Myocyte (in vitro differentiated cells): ENCODE data around the gene SDCBP2. TPM values are rescaled to one million over a fixed set of nuclear protein-coding genes. Genes with fewer than 3 reads are reported as not detected.

ENCODE experiments used
- DNase-seq: peaks from one replicate; pipeline ENCODE4 v3.0.0-alpha.2; 2012; ENCODE audit warnings: low read depth
- total RNA-seq: library from RNA; depleted of rRNA; stranded (reverse); fragments of >200 nt; gene quantifications from 2 replicates; pipeline ENCODE4 v1.2.3, GENCODE V29; 2014

SDCBP2 gene
- total RNA-seq, 1 donor from 2014 or later: 1.8 TPM

DNA sequence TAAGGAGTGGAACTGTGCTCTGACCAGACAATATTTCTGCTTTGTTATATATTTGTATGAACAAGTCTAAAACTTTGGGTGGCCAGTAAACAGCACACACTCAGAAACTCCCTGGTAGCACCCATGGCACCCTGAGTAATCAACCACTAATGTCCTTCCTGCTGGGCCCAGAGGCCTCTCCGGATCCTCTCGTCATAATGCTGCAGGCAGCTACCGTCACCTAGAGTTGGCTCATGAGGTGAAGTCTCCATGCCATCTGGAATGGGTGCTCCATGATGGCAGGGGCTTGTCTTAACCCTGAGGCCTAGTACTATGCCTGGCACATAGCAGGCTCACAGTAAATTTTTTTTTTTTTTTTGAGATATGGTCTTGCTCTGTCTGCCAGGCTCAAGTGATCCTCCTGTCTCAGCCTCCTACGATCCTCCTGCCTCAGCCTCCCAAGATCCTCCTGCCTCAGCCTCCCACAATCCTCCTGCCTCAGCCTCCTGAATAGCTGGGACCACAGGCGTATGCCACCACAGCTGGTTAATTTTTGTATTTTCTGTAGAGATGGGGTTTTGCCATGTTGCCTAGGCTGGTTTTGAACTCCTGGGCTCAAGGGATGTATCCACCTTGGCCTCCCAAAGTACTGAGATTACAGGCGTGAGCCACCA lies 3.0 kb upstream of the SDCBP2 start:
- DNase-seq: no peak

DNA sequence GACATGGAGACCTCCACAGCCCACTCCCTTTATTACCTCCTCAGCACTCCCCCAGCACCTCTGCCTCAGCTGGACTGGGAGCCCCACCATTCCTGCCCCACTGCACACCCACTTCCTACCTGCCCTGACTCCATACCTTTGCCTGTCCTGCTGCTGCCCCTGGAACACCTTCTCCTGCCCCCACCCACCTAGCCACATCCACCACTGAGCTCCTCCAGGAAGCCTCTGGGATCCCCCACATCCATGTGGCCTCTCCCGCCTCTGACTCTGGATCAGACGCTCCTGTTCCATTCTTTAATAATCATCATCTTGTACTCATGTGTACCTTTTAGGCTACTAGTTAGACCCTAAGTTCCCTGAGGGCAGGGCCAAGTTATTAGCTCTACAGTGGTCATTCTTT lies 2.2 kb upstream of the SDCBP2 start:
- no peak for DNase-seq

DNA sequence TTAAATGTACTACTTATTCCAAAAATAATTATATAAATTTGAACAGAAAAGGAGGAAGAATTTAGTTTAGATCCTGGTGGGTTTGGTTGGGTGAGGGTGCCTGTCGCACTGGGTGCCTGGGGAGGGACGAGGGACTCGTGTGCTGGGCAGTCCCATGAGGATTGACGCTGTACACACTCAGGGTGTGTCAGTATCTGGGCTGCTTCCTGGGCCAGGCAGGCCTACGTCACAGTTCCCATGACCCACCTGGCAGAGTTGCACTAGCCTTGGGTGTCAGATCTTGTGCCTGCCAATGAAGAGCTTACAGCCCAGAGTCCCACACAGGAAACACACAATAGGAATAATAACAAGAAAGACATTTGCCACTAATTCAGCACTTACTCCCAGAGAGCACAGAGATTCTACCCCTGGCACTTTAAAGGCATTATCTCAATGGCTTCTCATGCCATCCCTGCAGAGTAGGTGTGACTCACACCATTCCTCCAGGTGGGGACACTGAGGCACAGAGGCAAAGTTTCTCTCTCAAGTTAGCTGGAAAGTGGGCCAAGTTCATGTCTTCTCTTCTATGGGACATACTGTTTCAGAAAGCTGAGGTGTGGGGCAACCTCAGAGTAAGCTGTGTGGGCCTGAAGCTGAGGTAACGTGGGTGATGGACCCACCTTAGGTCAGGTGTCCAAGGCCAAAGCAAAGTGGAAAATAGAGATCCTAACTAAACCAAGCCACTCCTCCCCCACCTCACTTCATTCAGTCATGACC lies 1.3 kb upstream of the SDCBP2 start:
- no peak for DNase-seq

DNA sequence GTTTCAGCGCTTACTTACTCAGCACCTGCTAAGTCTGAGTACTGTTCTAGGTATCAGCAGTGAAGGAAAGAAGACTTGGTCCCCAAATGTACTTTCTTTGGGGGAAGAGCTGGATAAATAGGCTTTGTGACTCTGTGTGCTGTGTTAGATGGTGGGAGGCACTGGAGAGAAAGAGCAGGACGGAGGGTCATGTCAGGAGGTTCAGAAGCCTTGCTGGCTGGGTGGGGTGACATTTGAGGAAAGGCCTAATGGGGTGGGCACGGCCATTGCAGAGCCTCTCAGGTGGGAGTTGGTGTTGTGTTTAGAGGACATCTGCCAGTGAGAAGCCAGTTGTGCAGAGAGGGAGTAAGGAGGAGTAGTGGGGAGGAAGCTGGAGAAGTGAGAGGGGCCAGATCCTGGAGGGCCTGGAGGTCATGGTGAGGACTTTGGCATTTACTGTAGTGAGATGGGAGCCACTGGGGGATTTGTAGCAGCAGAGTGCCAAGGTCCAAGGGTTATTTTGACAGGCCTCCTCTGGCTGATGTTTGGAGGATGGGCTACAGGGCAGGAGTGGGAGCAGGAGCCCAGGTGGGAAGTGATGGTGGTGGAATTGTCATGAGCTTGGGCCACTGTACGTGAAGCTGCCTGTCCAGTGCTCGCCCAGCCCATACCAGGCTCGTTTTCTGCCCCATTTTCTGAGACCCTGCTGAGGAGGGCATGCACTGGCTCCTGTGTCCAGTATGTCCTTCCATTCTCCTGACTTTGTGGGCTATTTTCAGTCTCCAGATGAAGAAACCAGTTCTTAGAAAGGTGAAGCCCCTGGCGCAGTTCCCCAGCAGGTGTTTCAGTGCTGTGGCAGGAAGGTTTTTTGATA lies 886 bp downstream of the SDCBP2 start:
- DNase-seq: no peak

DNA sequence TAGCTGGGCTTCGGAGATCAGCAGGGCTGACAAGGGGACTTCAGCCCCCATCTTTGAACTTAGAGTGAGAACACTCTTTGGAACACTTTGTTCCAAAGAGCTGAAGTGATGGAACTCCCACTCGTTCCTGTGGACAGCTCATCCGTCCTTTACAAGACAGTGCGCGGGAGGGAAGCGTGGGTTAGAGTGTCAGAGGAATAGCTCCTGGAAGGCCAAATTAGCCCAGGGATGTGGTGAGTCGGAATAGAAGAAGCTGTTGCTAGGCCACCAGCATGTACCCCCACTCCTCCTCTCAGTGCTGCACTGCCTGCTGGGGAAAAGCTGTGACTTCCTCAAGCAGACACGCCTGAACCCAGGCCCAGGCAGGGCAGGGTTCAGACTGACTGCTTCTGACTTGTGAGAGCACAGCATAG lies 1.7 kb downstream of the SDCBP2 start:
- peak; percentile 28 for DNase-seq

DNA sequence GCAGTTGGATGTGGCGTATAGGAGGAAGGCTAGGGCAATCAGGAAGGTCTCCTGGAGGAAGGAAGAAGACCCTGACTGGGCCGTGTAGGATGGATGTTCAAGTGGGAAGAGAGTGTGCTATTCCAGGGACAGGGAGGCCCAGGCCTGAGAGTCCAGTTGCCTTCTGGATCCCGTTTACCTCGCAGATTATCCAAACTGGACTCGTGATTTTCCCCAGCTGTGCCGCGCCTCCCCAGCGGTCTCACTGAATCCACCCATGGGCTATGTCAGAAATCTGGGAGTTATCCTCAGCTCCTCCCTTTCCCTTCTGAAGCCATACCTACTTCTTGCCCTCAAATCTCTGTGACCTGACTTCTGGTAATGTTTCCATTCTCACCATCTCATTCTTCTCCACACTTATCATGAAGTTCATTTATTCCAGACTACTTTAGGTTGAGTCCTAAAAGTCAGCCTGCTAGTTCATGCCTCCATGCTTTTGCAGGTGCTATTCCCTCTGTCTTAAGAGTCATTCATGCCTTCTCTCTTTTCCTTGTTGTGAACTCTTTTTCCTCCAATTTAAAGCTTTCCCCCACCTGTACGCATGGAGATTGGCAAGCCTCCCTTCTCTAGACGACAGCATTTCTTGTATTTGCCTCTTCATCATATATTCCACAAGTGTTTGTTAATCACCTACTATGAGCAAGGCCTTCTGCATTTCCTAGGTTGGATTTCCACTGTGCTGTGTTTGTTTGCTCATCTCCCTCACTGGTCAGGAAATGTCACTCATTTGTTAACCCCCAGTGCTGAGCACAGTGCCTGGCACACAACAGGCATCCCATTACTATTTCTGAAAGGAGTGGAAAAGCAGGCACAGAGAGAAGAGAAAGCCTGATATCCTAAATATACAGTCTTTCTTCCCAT lies 2.7 kb downstream of the SDCBP2 start:
- DNase-seq: peak; percentile 64

DNA sequence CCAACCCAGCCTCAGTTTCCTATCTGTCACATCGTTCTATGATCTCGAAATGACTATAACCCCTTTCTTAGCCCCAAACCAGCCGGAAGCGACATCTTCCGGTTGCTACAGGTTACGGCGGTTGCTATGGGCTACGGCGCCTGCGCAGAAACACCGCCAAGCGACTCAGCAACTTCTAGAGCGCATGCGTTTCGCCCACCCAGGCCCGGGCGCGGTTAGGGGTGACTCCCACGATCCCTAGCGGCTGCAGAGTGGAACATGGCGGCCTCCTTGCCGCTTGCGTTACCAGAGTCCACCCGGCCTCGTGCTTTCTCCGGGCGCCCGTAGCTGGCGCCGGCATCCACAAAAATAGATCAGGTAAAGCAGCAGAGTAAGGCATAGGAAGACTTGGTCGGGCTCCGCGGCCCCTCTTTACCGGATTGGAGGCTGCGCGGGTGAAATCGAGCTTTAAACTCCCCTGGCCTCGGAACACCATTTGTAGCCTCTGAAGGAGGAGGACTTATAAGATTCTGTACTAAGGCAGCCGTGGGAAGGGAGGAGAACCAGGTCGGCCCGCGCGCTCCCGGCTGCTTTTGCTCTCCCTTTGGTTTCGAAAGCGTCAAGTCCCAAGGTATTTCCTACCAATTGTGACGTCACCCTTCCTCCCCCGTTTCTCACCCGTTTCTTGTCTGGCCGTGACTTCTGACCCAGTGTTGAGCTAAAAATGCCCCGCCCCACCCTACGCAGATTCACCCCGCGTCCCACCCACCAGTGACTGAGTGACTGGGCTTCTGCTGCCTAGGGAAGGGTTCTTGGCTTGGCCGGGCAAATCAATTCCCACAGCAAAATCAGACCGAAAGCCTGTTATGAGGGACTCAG lies 3.5 kb downstream of the SDCBP2 start:
- peak; percentile 98 for DNase-seq

DNA sequence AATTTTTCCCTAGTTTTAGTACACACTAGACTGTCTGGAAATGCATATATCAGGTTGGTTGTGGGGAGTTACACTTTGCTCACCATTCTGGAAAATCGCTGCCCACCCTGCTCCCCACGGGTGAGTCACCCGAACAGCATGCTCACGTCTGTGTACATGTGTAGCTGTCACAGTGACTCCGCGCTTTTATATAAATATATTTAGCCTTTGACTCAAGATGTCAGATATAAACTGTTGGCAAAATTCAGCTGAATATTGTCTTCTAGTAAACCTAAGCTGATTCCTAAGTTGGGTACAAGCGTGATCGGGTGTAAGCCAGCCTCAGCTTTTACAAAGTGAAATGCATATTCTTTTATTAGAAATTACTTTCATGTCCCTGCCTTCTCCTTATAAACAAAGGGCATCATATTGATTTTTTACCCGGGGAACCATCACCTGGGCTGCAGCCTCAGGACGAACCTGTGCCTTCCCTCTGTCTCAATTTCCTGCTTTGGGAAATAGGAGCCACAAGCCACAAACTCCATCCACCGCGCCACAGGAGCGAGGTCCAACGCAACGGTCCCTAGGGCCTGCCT lies 4.3 kb downstream of the SDCBP2 start:
- peak; percentile 64 for DNase-seq

DNA sequence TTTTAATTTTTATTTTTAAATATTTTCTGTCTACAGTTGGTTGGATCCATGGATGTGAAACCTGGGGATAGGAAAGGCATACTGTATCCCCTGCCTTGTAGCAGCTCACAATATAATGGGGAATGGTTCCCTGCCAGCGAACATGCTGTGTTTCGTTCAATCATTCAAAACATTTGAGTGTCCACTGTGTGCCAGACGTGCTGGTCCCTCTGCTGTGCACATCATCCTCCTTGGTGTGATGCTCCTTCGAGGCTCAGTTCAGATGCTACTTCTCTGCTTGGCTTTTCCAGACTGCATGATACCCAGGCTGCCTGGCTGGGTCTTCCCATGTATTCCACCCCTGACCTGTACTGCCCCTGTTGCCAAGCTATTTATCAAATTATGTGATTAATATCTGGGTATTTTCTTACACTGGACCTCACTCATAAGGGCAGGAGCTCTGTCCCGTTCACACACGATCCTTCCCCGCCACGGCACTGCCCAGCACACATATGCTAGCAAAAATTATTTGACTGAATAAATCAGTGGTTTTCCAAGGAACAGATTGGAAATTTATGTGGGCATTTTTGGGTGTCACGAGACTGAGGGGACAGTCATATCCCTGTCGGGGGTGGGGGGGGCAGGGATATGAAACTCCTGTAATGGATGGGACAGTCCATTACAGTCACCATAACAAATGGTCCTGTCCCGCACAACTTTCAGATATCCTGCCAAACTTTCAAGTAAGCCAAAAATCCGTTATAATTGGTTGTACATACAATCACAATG lies 4.9 kb downstream of the SDCBP2 start:
- no peak for DNase-seq

DNA sequence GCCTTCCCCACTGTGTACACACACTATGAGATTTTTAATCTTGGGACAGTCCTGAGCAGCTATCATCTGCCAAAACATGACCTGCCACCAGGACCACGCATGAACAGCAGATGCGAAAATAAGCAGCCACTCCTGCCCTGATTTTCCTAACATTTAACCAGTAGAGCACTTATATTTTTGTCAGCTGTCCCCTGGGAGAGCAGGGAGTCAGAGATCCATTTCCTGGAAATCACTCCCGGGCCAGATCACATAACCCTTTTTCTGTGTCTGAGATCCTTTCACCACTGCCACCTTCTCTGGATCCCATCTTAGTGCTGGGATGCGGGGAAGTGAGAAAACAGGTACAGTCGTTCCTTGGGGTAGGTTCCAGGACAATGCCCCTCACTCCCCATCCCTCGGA lies 5.7 kb downstream of the SDCBP2 start:
- peak; percentile 13 for DNase-seq

DNA sequence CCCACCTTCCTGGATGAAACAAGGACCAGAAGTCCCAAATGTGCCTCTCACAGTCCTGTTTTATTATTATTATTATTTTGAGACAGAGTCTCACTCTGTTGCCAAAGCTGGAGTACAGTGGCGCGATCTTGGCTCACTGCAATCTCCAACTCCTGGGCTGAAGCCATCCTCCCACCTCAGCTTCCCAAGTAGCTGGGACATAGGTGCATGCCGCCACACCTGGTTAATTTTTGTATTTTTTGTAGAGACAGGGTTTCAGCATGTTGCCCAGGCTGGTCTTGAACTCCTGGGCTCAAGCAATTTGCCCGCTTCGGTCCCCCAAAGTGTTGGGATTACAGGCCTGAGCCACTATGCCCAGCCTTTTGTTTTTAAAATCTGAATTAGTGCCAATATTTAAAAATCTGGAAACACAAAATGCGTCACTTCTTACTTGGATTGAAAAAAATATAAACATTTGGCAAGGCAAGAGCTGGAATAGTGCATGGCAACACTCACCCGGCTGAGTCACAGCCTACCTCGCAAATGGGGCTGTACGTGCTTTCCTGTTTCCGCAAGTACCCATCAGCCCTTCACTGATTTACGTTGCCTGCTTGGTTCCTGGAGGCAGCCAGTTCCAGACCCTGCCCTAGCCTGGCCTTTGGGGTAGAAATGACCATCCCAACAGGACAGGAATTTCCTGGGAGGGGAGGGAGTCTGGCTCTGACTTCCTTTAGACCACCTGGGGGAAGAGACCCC lies 6.3 kb downstream of the SDCBP2 start:
- DNase-seq: peak; percentile 30

DNA sequence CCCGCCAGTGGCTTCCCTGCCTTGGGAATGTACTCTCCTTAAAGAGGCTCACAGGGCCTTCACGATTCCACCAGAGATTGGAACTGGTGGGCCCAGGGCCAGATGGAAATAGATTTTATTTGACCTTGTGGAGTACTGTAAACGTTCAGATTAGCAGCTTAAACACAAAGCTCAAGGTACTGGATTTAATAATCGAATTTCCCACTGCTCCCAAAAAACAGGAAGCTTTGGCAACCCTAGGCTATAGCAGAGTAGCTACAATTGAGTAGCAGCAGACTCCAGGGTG lies 7.3 kb downstream of the SDCBP2 start:
- DNase-seq: no peak

DNA sequence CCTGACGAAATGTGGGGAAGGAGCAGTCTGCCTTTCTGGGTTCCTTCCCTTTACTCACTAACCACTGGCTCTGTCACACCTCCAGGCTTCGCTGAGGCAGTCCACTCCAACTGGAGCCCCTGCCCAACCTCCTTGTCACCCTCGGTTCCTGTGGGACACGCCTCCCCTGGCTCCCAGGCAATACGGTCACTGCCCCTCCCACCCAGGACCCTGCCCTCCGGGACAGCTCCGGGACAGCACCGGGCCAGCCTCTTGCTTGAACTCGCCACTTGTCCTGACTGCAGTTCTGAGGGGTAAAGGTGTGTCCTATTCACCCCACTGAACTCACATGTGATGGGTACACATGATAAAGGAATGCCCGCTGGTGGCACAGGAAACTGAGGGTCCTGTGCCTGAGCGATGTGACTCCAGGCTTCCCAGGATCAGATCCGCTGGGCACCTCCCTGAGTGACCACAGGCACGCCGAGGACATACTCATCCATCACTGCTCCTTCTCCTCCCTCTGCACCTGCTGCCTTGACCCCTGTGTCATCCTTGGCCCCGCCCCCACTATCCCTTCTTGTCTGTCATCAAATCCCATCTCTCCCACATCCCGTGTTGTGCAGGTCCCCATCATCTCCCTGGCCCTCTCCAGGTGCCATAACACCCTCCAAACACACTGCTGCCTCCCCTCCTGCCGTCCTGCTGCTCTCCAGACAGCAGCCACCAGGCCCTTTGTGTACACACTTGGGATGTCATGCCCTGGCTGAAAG lies 7.9 kb downstream of the SDCBP2 start:
- DNase-seq: peak; percentile 80

DNA sequence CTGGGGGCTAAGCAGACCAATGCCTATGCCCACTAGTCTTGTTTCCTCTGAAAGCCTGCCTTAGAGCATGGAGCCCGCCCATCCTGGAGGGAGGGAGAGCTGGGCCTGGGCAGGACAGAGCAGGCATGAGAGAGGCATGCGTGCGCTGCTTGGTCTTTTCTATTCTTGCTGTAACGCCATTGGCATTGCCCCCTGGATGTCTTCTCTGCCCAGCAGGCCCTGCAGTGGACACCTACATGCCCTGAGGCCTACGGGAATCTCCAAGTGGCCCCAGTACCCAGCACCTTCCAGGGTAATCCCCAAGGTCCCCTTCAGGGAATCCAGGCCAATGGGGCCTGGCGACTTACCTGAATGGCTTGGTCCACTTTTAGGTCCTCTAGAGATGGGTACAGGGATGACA lies 8.9 kb downstream of the SDCBP2 start:
- no peak for DNase-seq

DNA sequence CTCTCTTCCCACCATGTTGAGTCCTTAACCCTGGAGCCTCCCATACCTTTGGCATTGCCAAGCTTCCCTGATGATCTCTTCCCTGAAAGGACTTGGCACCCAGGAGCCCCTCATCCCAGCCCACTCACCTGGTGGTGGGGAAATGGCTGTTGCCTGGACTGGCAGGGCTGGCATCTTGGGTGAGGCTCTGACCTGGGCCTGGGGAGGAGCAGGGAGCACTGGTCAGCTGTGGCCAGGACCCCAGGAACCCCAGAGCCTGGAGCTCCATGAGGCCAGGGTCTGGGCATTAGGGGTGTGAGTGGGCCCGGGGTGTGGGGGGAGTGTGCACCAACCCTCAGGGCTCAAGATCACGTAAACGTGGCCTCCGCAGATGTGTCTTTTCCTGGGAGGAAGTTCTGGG lies 9.5 kb downstream of the SDCBP2 start:
- no peak for DNase-seq

DNA sequence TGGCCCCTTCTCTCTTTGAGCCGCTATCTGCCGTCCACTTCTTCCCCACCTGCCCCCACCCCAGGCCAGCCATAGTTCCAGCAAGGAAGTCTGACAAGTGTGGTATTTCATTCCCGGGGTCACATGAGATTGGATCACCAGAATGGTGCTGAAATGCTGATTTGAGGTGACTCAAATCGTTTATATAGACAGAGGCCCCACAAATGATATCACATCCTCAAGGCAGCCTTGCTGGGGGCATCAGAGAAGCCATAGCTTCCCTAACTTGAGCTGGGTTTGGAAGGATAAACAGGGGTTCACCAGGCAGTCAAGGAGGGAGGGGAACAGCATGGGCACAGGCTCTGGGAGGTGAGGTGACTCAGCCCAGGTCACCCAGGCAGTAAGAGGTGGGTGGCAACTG lies 9.9 kb downstream of the SDCBP2 start:
- DNase-seq: no peak

DNA sequence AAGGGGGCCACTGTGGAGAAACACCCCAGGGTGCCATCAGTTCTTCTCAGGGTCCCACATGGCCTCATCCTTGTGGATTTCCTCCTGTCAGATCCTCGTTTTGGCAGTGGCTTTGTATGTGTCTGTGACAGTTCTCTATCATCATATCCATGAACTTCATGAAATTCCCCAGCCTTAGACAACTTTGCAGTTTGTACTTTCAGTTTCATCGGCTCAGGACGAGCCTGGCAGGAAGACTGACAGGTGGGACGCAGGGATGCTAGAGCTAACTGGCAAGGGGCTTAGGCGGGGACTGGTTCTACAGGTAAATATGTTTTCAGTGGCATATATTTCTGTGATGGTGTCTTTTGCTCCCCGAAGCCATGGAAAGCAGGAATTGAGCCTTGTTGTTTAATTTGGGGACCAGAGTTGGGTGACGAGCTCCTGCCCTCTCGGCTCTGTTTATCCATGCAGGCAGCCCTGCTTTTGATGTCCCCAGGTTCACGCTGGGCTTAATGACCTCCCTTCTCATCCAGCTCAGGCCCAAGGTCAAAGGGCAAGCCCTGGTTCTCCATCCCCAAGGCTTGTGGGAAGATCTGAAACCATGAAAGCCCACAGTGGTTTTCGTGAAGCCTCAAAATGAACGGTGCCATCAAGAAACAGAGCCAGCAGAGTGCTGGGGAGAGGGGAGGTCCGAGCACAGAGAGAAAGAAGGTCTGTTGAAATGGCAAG lies 11.2 kb downstream of the SDCBP2 start:
- DNase-seq: no peak
